Stimulated activated naive CD8-positive, alpha-beta T cell treated with anti-CD3 and anti-CD28 coated beads, Interleukin-15, Interleukin-2, amounts not matched to agents 100 ng/mL and 50 ng/mL, for 24 hours (primary cell): ENCODE data around the gene TRIM65.
A peak's percentile ranks its signal among the peaks of the same experiment; 100 is the strongest.
"Not testable (repeated sequence)": the region's sequence is repeated elsewhere in the genome, so short reads cannot be mapped to it uniquely, and the experiment has no call there.

Experiments used
- H3K27ac Mint-ChIP-seq: one replicate; pipeline ENCODE4 v1.8.0; 2021; ENCODE audit warnings: mild to moderate bottlenecking, mixed read lengths
- H3K27me3 Mint-ChIP-seq: one replicate; pipeline ENCODE4 v1.8.0; 2021; ENCODE audit warnings: mixed read lengths
- H3K36me3 Mint-ChIP-seq: one replicate; pipeline ENCODE4 v1.8.0; 2021; ENCODE audit warnings: low read depth, mixed read lengths
- H3K4me1 Mint-ChIP-seq: one replicate; pipeline ENCODE4 v1.8.0; 2021; ENCODE audit warnings: low read depth, mixed read lengths
- H3K4me3 Mint-ChIP-seq: one replicate; pipeline ENCODE4 v1.8.0; 2021; ENCODE audit warnings: mild to moderate bottlenecking, mixed read lengths
- H3K9me3 Mint-ChIP-seq: one replicate; pipeline ENCODE4 v1.8.0; 2021; ENCODE audit warnings: mixed read lengths

TRIM65 gene

GRCh38 chr17:75876938-75877751 is 19.6 kb downstream of the TRIM65 start:
- Mint-ChIP-seq H3K9me3 (no peaks in the 10 kb centered on the region), H3K27me3 (peaks cover 5% of the 10 kb centered on the region), H3K4me1 (peaks cover 26% of the 10 kb centered on the region), H3K36me3 (no peaks in the 10 kb centered on the region), H3K4me3 (peak overlapping the region; percentile 85), H3K27ac (peak overlapping the region; percentile 86)

GRCh38 chr17:75876190-75876937 is 20.4 kb downstream of the TRIM65 start:
- Mint-ChIP-seq H3K4me3 (peak overlapping the region; percentile 85), H3K36me3 (no peaks in the 10 kb centered on the region), H3K9me3 (no peaks in the 10 kb centered on the region), H3K27me3 (peaks cover 5% of the 10 kb centered on the region), H3K4me1 (peaks cover 26% of the 10 kb centered on the region), H3K27ac (peak overlapping the region; percentile 86)

GRCh38 chr17:75875940-75876189 is 20.9 kb downstream of the TRIM65 start:
- Mint-ChIP-seq H3K36me3 (no peaks in the 10 kb centered on the region), H3K9me3 (no peaks in the 10 kb centered on the region), H3K4me1 (peaks cover 26% of the 10 kb centered on the region), H3K4me3 (peak overlapping the region; percentile 85), H3K27ac (peak overlapping the region; percentile 86), H3K27me3 (peaks cover 5% of the 10 kb centered on the region)

- peak overlapping the region; percentile 86 for H3K27ac Mint-ChIP-seq
- peaks cover 5% of the 10 kb centered on the region for H3K27me3 Mint-ChIP-seq
- H3K4me1 Mint-ChIP-seq, result peaks cover 26% of the 10 kb centered on the region
- peak overlapping the region; percentile 85 for H3K4me3 Mint-ChIP-seq
- no peaks in the 10 kb centered on the region for H3K36me3 Mint-ChIP-seq
- no peaks in the 10 kb centered on the region for H3K9me3 Mint-ChIP-seq
Measured at GRCh38 chr17:75875182-75875939, 21.4 kb downstream of the TRIM65 start.

- Mint-ChIP-seq H3K4me3 (no peak overlapping the region), H3K27me3 (no peaks in the 10 kb centered on the region), H3K27ac (no peak overlapping the region), H3K9me3 (no peaks in the 10 kb centered on the region), H3K36me3 (no peaks in the 10 kb centered on the region), H3K4me1 (peaks cover 26% of the 10 kb centered on the region)
Measured at GRCh38 chr17:75874323-75875181, 22.2 kb downstream of the TRIM65 start.

- Mint-ChIP-seq H3K27me3 (no peaks in the 10 kb centered on the region), H3K27ac (no peak overlapping the region), H3K4me1 (peaks cover 23% of the 10 kb centered on the region), H3K36me3 (no peaks in the 10 kb centered on the region), H3K4me3 (no peak overlapping the region), H3K9me3 (no peaks in the 10 kb centered on the region)
Measured at GRCh38 chr17:75873587-75874322, 23.0 kb downstream of the TRIM65 start.

GRCh38 chr17:75872434-75873351 is 24.1 kb downstream of the TRIM65 start:
- Mint-ChIP-seq H3K9me3 (no peaks in the 10 kb centered on the region), H3K27me3 (no peaks in the 10 kb centered on the region), H3K4me3 (no peak overlapping the region), H3K4me1 (peaks cover 20% of the 10 kb centered on the region), H3K36me3 (no peaks in the 10 kb centered on the region), H3K27ac (peak overlapping the region; percentile 21)

- H3K27ac Mint-ChIP-seq, H3K36me3 Mint-ChIP-seq, H3K9me3 Mint-ChIP-seq, H3K27me3 Mint-ChIP-seq, H3K4me1 Mint-ChIP-seq, H3K4me3 Mint-ChIP-seq: not testable (repeated sequence)
Measured at GRCh38 chr17:75870228-75870627, 26.5 kb downstream of the TRIM65 start.

- Mint-ChIP-seq H3K4me1 (peaks cover 11% of the 10 kb centered on the region), H3K27me3 (no peaks in the 10 kb centered on the region), H3K27ac (no peak overlapping the region)
Measured at GRCh38 chr17:75869282-75870141, 27.2 kb downstream of the TRIM65 start.

GRCh38 chr17:75868730-75869281 is 27.9 kb downstream of the TRIM65 start:
- Mint-ChIP-seq H3K4me1 (peaks cover 18% of the 10 kb centered on the region), H3K27ac (peak overlapping the region; percentile 11)
- H3K9me3 Mint-ChIP-seq, H3K4me3 Mint-ChIP-seq, H3K36me3 Mint-ChIP-seq, H3K27me3 Mint-ChIP-seq: not testable (repeated sequence)

More at GRCh38 chr17:75869282-75870141, 27.2 kb downstream of the TRIM65 start:
- H3K9me3 Mint-ChIP-seq, result no peaks in the 10 kb centered on the region
- no peak overlapping the region for H3K4me3 Mint-ChIP-seq
- H3K36me3 Mint-ChIP-seq, result no peaks in the 10 kb centered on the region

- H3K4me1 Mint-ChIP-seq, result peaks cover 18% of the 10 kb centered on the region
- H3K4me3 Mint-ChIP-seq, H3K36me3 Mint-ChIP-seq, H3K9me3 Mint-ChIP-seq, H3K27me3 Mint-ChIP-seq, H3K27ac Mint-ChIP-seq: not testable (repeated sequence)
Measured at GRCh38 chr17:75865404-75866188, 31.2 kb downstream of the TRIM65 start.

GRCh38 chr17:75864887-75865286 is 31.9 kb downstream of the TRIM65 start:
- not testable (repeated sequence) for H3K36me3 Mint-ChIP-seq, H3K4me3 Mint-ChIP-seq, H3K27me3 Mint-ChIP-seq, H3K9me3 Mint-ChIP-seq
- peaks cover 18% of the 10 kb centered on the region for H3K4me1 Mint-ChIP-seq
- peak overlapping the region; percentile 68 for H3K27ac Mint-ChIP-seq
